Astrocyte (in vitro differentiated cells and primary cell): ENCODE results near the gene ACKR3. TPM values are rescaled to one million over a fixed set of nuclear protein-coding genes. Genes with fewer than 3 reads are reported as not detected.

Source experiments
- DNase-seq: peaks from one replicate; pipeline ENCODE4 v3.0.0-alpha.2; 2010; ENCODE audit warnings: low read depth
- FAIRE-seq: peaks from 2 replicates; lab custom pipeline; 2011; peaks lifted over from hg19 to GRCh38; lab: Jason Lieb, UNC
- H2AFZ ChIP-seq: 2 replicates; pipeline ENCODE4 v1.6.0; 2012; ENCODE audit warnings: low read depth, low read length, inconsistent platforms
- H3K27ac ChIP-seq: 2 replicates; pipeline ENCODE4 v1.5.1; 2011; ENCODE audit warnings: low read depth, low read length, inconsistent platforms
- H3K27me3 ChIP-seq: 2 replicates; pipeline ENCODE4 v1.6.0; 2011; ENCODE audit warnings: low read length, inconsistent platforms; ENCODE audit not compliant: insufficient read depth
- H3K36me3 ChIP-seq: 2 replicates; pipeline ENCODE4 v1.5.1; 2011; ENCODE audit warnings: low read length, inconsistent platforms; ENCODE audit not compliant: insufficient read depth
- H3K4me1 ChIP-seq: 2 replicates; pipeline ENCODE4 v1.5.1; 2011; ENCODE audit warnings: low read length, inconsistent platforms; ENCODE audit not compliant: insufficient read depth
- H3K4me2 ChIP-seq: 2 replicates; pipeline ENCODE4 v1.6.0; 2012; ENCODE audit warnings: low read length, inconsistent platforms
- H3K4me3 ChIP-seq: 2 replicates; pipeline ENCODE4 v1.5.1; 2011; ENCODE audit warnings: low read depth, mild to moderate bottlenecking, low read length, inconsistent platforms; ENCODE audit not compliant: insufficient read depth
- H3K79me2 ChIP-seq: 2 replicates; pipeline ENCODE4 v1.6.0; 2012; ENCODE audit warnings: mild to moderate bottlenecking, low read length, inconsistent platforms; ENCODE audit not compliant: insufficient read depth
- H3K9ac ChIP-seq: 2 replicates; pipeline ENCODE4 v1.6.0; 2012; ENCODE audit warnings: mild to moderate bottlenecking, low read length, inconsistent platforms
- H3K9me3 ChIP-seq: 2 replicates; pipeline ENCODE4 v1.5.1; 2012; ENCODE audit warnings: low read depth, mild to moderate bottlenecking, low read length, inconsistent platforms; ENCODE audit not compliant: insufficient read depth
- H4K20me1 ChIP-seq: 2 replicates; pipeline ENCODE4 v1.6.0; 2012; ENCODE audit warnings: low read length, inconsistent platforms; ENCODE audit not compliant: insufficient read depth
- H3K27ac Mint-ChIP-seq: one replicate; pipeline ENCODE4 v1.8.0; 2021; ENCODE audit warnings: mild to moderate bottlenecking, mixed read lengths; ENCODE audit not compliant: unreplicated experiment
- H3K27me3 Mint-ChIP-seq: one replicate; pipeline ENCODE4 v1.8.0; 2021; ENCODE audit warnings: low read depth, mixed read lengths; ENCODE audit not compliant: unreplicated experiment
- H3K36me3 Mint-ChIP-seq: one replicate; pipeline ENCODE4 v1.8.0; 2021; ENCODE audit warnings: low read depth, mixed read lengths; ENCODE audit not compliant: unreplicated experiment
- H3K4me1 Mint-ChIP-seq: one replicate; pipeline ENCODE4 v1.8.0; 2021; ENCODE audit warnings: low read depth, mixed read lengths; ENCODE audit not compliant: unreplicated experiment
- H3K4me3 Mint-ChIP-seq: one replicate; pipeline ENCODE4 v1.8.0; 2021; ENCODE audit warnings: mild to moderate bottlenecking, moderate library complexity, mixed read lengths; ENCODE audit not compliant: unreplicated experiment
- H3K9me3 Mint-ChIP-seq: one replicate; pipeline ENCODE4 v1.8.0; 2021; ENCODE audit warnings: mild to moderate bottlenecking, mixed read lengths; ENCODE audit not compliant: unreplicated experiment
- CTCF ChIP-seq: IDR thresholded peaks from 2 replicates; pipeline ENCODE4 v1.5.1; 2011; ENCODE audit warnings: low read depth, mild to moderate bottlenecking, inconsistent platforms, low read length, moderate library complexity; ENCODE audit not compliant: insufficient read depth
- EZH2 ChIP-seq: IDR thresholded peaks from 2 replicates; pipeline ENCODE4 v1.6.1; 2012; ENCODE audit warnings: mild to moderate bottlenecking, low read length, inconsistent platforms; ENCODE audit not compliant: insufficient read depth
- total RNA-seq: library from RNA; stranded (reverse); gene quantifications from 2 replicates; pipeline ENCODE4 v1.2.1, GENCODE V29; 2021

ACKR3 gene
- total RNA-seq, 1 donor from 2014 or later = 72.7 TPM

GRCh38 chr2:236544362-236544761 lies 25.3 kb upstream of the ACKR3 start:
- FAIRE-seq = no peak
- H3K4me3 ChIP-seq = no peak overlapping the region
- no peaks in the 10 kb centered on the region for H3K9me3 ChIP-seq
- H2AFZ ChIP-seq = no peak overlapping the region
- H3K79me2 ChIP-seq = no peaks in the 10 kb centered on the region
- DNase-seq = no peak
- no peak overlapping the region for H3K4me2 ChIP-seq
- H3K9ac ChIP-seq = no peak overlapping the region
- Mint-ChIP-seq H3K4me3 (no peak overlapping the region), H3K9me3 (peaks cover 2% of the 10 kb centered on the region), H3K36me3 (no peaks in the 10 kb centered on the region), H3K27me3 (peaks cover 19% of the 10 kb centered on the region), H3K27ac (no peak overlapping the region), H3K4me1 (peaks cover 30% of the 10 kb centered on the region)
- no peaks in the 10 kb centered on the region for H3K36me3 ChIP-seq
- H3K4me1 ChIP-seq = peaks cover 5% of the 10 kb centered on the region
- TF ChIP-seq EZH2 = no peak
- TF ChIP-seq CTCF = no peak
- no peaks in the 10 kb centered on the region for H4K20me1 ChIP-seq
- no peaks in the 10 kb centered on the region for H3K27me3 ChIP-seq
- H3K27ac ChIP-seq = no peak overlapping the region

GRCh38 chr2:236545248-236545658 lies 24.4 kb upstream of the ACKR3 start:
- no peak overlapping the region for H3K27ac Mint-ChIP-seq
- FAIRE-seq = no peak

More at GRCh38 chr2:236545248-236545658, 24.4 kb upstream of the ACKR3 start:
- Histone ChIP-seq H3K9me3 (no peaks in the 10 kb centered on the region), H2AFZ (no peak overlapping the region), H3K9ac (no peak overlapping the region), H3K4me1 (peaks cover 5% of the 10 kb centered on the region), H3K4me2 (no peak overlapping the region), H3K36me3 (no peaks in the 10 kb centered on the region), H3K27me3 (no peaks in the 10 kb centered on the region), H4K20me1 (no peaks in the 10 kb centered on the region), H3K79me2 (no peaks in the 10 kb centered on the region), H3K27ac (no peak overlapping the region), H3K4me3 (no peak overlapping the region)
- Mint-ChIP-seq H3K9me3 (peaks cover 2% of the 10 kb centered on the region), H3K36me3 (no peaks in the 10 kb centered on the region), H3K4me1 (peaks cover 28% of the 10 kb centered on the region), H3K4me3 (no peak overlapping the region), H3K27me3 (peaks cover 22% of the 10 kb centered on the region)
- no peak for DNase-seq
- TF ChIP-seq CTCF (no peak), EZH2 (no peak)
